ENCODE results near the gene AKT1. TPM values are rescaled to one million over a fixed set of nuclear protein-coding genes. Genes with fewer than 3 reads are reported as not detected.

Gene AKT1
- polyA plus RNA-seq, 2 of the 4 experiments (the other 2 are of a cell fraction): 70.2 to 93.8 TPM

DNA sequence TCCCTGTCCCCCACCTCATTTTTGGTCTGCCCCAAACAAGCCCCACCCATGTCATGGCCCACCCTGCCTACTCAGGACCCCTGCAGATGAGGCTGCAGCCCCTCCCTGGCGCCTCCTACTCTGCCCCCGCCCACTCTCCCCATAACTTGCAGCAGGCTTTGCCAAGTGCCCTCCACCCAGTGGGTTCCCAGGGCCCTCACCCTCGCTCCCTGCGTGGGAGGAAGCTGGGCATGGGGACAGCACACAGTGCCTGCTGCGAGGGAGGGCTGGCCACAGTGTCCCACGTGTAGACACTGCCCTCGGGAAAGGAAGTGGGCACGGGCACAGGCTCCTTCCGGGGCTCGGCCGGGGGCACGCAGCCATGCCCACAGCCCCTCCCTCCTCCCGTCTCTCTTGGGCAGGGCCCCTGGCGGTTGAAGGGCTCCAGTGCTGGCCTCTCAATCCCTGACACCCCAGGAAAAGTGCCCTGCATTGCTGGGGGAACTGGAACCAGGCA is 9.4 kb downstream of the AKT1 start:
- Histone ChIP-seq H3K9me3 (no peaks in the 10 kb centered on the region), H3K27ac (no peak overlapping the region), H3K4me3 (no peak overlapping the region), H3K4me2 (no peak overlapping the region), H3K4me1 (0 out of 3 replicates have a peak, but pooled peaks cover 10% of the 10 kb centered on the region)
- 100% methylated on average over 2 of the region's 14 CpGs for WGBS (ENCODE audit: missing lambda C conversion rate)
- DNase-seq (ENCODE audit: low read depth in 1 of 2, low spot score in 1 of 2) (no peak), FAIRE-seq (no peak), ATAC-seq (no peak)
- TF ChIP-seq, protein P1, sequence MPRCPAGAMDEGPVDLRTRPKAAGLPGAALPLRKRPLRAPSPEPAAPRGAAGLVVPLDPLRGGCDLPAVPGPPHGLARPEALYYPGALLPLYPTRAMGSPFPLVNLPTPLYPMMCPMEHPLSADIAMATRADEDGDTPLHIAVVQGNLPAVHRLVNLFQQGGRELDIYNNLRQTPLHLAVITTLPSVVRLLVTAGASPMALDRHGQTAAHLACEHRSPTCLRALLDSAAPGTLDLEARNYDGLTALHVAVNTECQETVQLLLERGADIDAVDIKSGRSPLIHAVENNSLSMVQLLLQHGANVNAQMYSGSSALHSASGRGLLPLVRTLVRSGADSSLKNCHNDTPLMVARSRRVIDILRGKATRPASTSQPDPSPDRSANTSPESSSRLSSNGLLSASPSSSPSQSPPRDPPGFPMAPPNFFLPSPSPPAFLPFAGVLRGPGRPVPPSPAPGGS (IDR thresholded peaks at IDR 0.05): no peak
- no peak for TF ChIP-seq ESRRA (IDR thresholded peaks at IDR 0.05; ENCODE audit: borderline replicate concordance, low read length)
- TF ChIP-seq, protein P2, sequence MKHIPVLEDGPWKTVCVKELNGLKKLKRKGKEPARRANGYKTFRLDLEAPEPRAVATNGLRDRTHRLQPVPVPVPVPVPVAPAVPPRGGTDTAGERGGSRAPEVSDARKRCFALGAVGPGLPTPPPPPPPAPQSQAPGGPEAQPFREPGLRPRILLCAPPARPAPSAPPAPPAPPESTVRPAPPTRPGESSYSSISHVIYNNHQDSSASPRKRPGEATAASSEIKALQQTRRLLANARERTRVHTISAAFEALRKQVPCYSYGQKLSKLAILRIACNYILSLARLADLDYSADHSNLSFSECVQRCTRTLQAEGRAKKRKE (CRISPR knock-in tag; IDR thresholded peaks at IDR 0.05; ENCODE audit: low read depth): no peak
- no peak for TF ChIP-seq SMC3 (IDR thresholded peaks at IDR 0.05)
- no peak for TF ChIP-seq RNF2 (IDR thresholded peaks at IDR 0.05; ENCODE audit: borderline replicate concordance, low read depth)
- no peak for TF ChIP-seq CBX8 (IDR thresholded peaks at IDR 0.05)
- no peak for TF ChIP-seq FOSL2 (IDR thresholded peaks at IDR 0.05)
- TF ChIP-seq FOSL2 (CRISPR knock-in tag; IDR thresholded peaks at IDR 0.05): no peak
- no peak for TF ChIP-seq TP53 (CRISPR knock-in tag; IDR thresholded peaks at IDR 0.05)
- no peak for TF ChIP-seq CHD4 (IDR thresholded peaks at IDR 0.05; ENCODE audit: borderline replicate concordance)
- no peak for TF ChIP-seq NR3C1 (IDR thresholded peaks at IDR 0.05)
- no peak for TF ChIP-seq TFCP2L1 (CRISPR knock-in tag; IDR thresholded peaks at IDR 0.05)
- TF ChIP-seq, protein P3, sequence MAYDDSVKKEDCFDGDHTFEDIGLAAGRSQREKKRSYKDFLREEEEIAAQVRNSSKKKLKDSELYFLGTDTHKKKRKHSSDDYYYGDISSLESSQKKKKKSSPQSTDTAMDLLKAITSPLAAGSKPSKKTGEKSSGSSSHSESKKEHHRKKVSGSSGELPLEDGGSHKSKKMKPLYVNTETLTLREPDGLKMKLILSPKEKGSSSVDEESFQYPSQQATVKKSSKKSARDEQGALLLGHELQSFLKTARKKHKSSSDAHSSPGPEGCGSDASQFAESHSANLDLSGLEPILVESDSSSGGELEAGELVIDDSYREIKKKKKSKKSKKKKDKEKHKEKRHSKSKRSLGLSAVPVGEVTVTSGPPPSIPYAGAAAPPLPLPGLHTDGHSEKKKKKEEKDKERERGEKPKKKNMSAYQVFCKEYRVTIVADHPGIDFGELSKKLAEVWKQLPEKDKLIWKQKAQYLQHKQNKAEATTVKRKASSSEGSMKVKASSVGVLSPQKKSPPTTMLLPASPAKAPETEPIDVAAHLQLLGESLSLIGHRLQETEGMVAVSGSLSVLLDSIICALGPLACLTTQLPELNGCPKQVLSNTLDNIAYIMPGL (CRISPR knock-in tag; IDR thresholded peaks at IDR 0.05; ENCODE audit: borderline replicate concordance): no peak
- TF ChIP-seq ZFP36 (IDR thresholded peaks at IDR 0.05; ENCODE audit: borderline replicate concordance, partially characterized antibody): no peak
- TF ChIP-seq HEYL (CRISPR knock-in tag; IDR thresholded peaks at IDR 0.05): no peak
- TF ChIP-seq MYC (IDR thresholded peaks at IDR 0.05; ENCODE audit: borderline replicate concordance, low read length): no peak
- no peak for TF ChIP-seq KDM5A (IDR thresholded peaks at IDR 0.05)
- CTCF ChIA-PET: interaction anchor here (1.1 kb wide), 2 partner anchors 18 to 41 kb away, joined by 3 to 4 read pairs; no protein-coding TSS in a partner anchor
- POLR2A ChIA-PET: no interaction called here

DNA sequence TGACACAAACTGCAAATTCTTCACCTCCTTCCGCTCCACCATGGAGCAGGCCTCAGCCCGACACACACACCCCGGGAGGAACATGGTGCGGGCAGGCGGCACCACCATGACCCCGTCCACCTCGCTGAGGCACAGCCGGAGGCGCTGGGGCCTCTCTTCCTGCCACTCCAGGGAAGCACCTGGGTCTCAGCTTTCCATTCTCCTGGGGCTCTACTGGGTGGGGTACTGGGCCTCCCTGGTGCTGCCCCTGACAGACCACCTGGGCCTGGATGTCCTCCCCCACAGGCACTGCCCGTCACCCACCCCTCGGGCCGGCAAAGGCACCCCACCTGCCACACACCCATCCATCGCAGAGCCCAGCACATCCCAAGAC is 9.9 kb downstream of the AKT1 start:
- ATAC-seq (no peak), FAIRE-seq (no peak), DNase-seq (ENCODE audit: low read depth in 1 of 2, low spot score in 1 of 2) (no peak)
- Histone ChIP-seq H3K4me1 (0 out of 3 replicates have a peak, but pooled peaks cover 10% of the 10 kb centered on the region), H3K27ac (no peak overlapping the region), H3K4me3 (no peak overlapping the region), H3K4me2 (no peak overlapping the region), H3K9me3 (no peaks in the 10 kb centered on the region)
- CTCF ChIA-PET: interaction anchor here (1.1 to 1.4 kb wide), 4 partner anchors 15 to 41 kb away, joined by 3 to 14 read pairs (median 4); no protein-coding TSS in a partner anchor
- POLR2A ChIA-PET: no interaction called here
- TF ChIP-seq, protein P2 (CRISPR knock-in tag; IDR thresholded peaks at IDR 0.05; ENCODE audit: low read depth): no peak
- whole genome bisulfite sequencing (ENCODE audit: missing lambda C conversion rate): 83% methylated on average over 13 of the region's 13 CpGs
